ENCODE measurements around the gene TSPAN13. TPM values are rescaled to one million over a fixed set of nuclear protein-coding genes. Genes with fewer than 3 reads are reported as not detected.

The TSPAN13 gene
- total and polyA plus RNA-seq, 2 of the 8 experiments (the other 6 are each of a cell fraction or from before 2014, with no cell fraction given) = 15.3 to 28.1 TPM

DNA sequence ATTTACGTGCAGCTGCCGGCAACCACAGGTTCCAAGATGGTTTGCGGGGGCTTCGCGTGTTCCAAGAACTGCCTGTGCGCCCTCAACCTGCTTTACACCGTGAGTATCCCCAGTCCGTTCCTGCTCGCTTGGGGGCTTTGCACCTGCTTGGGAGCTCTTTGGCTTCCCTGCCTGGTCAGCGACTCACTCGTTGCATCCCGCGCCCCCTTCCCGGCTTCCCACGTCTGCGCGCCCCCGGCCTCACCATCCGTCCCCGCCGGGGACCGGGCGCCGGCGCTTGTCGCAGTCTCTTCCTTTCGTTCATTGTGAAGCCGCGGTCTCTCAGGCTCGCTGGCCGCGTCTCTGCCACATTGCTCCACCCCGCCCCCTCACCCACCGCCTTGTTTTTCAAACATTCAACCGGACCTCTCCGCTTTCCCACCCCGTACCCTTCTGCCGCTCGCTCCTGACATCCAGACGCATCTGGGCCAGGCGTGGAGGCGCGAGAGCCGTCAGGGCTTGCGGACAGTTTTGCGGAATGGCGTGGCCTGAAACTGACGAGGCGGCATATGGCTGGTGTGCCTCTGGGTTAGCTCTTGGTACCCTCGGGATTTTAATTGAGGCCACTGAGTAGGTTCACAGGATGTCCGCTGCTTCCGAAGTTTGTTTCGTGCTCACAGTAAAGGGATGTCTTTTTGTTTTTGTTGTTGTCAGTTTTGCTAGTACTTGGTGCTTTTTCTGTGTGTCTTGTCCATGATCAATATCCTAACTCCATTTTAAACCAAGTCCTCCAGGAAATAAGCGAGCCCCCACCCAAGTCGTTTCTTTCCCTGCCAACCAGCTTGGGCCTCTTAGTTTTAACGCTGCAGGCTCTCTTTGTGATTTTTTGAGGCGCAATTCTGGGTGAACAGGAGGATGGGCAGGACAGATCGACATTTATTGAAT, 639 bp downstream of the TSPAN13 start (continued):
- peak; percentile 22; the same call in 1 of the 2 replicates for TF ChIP-seq SUZ12 (IDR thresholded peaks at IDR 0.05; ENCODE audit: low read length)
- no peak for TF ChIP-seq SAP30 (IDR thresholded peaks at IDR 0.05; ENCODE audit: insufficient read depth, insufficient replicate concordance, low read length)
- TF ChIP-seq RNF2 (IDR thresholded peaks at IDR 0.05; ENCODE audit: borderline replicate concordance, low read depth, low read length, missing control alignments, poor library complexity, severe bottlenecking) = peak; percentile 21
- TF ChIP-seq SP4 (IDR thresholded peaks at IDR 0.05; ENCODE audit: low read length) = no peak
- TF ChIP-seq CHD1 (IDR thresholded peaks at IDR 0.05; ENCODE audit: low read depth, low read length) = no peak
- no peak for TF ChIP-seq FOSL1 (IDR thresholded peaks at IDR 0.05; ENCODE audit: insufficient read depth, low read depth, low read length)
- no peak for TF ChIP-seq GTF2F1 (IDR thresholded peaks at IDR 0.05; ENCODE audit: borderline replicate concordance, low read depth, low read length)
- TF ChIP-seq POLR2A (IDR thresholded peaks at IDR 0.05; ENCODE audit: control extremely low read depth in 1 of 2, low read depth in 2 of 2, low read length in 2 of 2) = peak in 1 of 2 experiments; percentile 18; a peak in 2 of 3 replicates
- peak in 1 of 2 experiments; percentile 50; a peak in 1 of 4 replicates for TF ChIP-seq SIN3A (conservative IDR thresholded peaks at IDR 0.05 in 1 of 2, IDR thresholded peaks at IDR 0.05 in 1 of 2; ENCODE audit: low read depth in 1 of 2, low read length in 2 of 2)
